Caco-2 (cell line): ENCODE results near the gene BTBD9. TPM values are rescaled to one million over a fixed set of nuclear protein-coding genes. Genes with fewer than 3 reads are reported as not detected.

Experiments
- BruUV-seq: library from RNA; stranded (reverse); fragments of 400-500 nt; replicated peaks from 2 replicates; lab custom pipeline; 2021; lab: Mats Ljungman, UMichigan
- CTCF ChIA-PET: fragments of 300-600 bp; sonication (Branson Sonifier 250); formaldehyde crosslinking; loops from one replicate; lab custom pipeline; 2022; ENCODE audit warnings: antibody characterized with exemption; lab: Charles Lee
- POLR2A ChIA-PET: fragments of 300-600 bp; sonication (Branson Sonifier 250); formaldehyde crosslinking; loops from one replicate; lab custom pipeline; 2022; ENCODE audit warnings: antibody characterized with exemption; lab: Charles Lee
- DNase-seq, 2 experiments: peaks; one replicate each; pipeline versions ENCODE4 v3.0.0 to v3.0.0-alpha.2; 2020 to 2022
- H3K27me3 ChIP-seq: replicated peaks from 2 replicates; pipeline ENCODE4 v1.6.0; 2011; ENCODE audit warnings: low read length; ENCODE audit not compliant: control insufficient read depth, insufficient read depth
- H3K36me3 ChIP-seq: 2 replicates; pipeline ENCODE4 v1.5.1; 2011; ENCODE audit warnings: low read length; ENCODE audit not compliant: control insufficient read depth, insufficient read depth
- H3K4me1 ChIP-seq: fragments of 250-450 bp; sonication (Bioruptor Pico); 2 replicates; pipeline ENCODE4 v1.5.1; 2020; ENCODE audit warnings: mild to moderate bottlenecking
- H3K4me3 ChIP-seq: 2 replicates; pipeline ENCODE4 v1.5.1; 2011; ENCODE audit warnings: low read depth, mild to moderate bottlenecking, control low read depth, low read length
- H3K9me3 ChIP-seq: fragments of 250-450 bp; sonication (Bioruptor Pico); 2 replicates; pipeline ENCODE4 v1.5.1; 2020; ENCODE audit warnings: mild to moderate bottlenecking, moderate library complexity
- H3K27ac Mint-ChIP-seq: one replicate; pipeline ENCODE4 v1.8.0; 2022; ENCODE audit warnings: mixed read lengths; ENCODE audit not compliant: unreplicated experiment
- H3K27me3 Mint-ChIP-seq: one replicate; pipeline ENCODE4 v1.8.0; 2022; ENCODE audit warnings: mixed read lengths; ENCODE audit not compliant: insufficient read depth, unreplicated experiment
- H3K36me3 Mint-ChIP-seq: one replicate; pipeline ENCODE4 v1.8.0; 2022; ENCODE audit warnings: mild to moderate bottlenecking, mixed read lengths; ENCODE audit not compliant: insufficient read depth, unreplicated experiment
- H3K4me1 Mint-ChIP-seq: one replicate; pipeline ENCODE4 v1.8.0; 2022; ENCODE audit warnings: low read depth, mixed read lengths; ENCODE audit not compliant: unreplicated experiment
- H3K4me3 Mint-ChIP-seq: one replicate; pipeline ENCODE4 v1.8.0; 2022; ENCODE audit warnings: mild to moderate bottlenecking, moderate library complexity, mixed read lengths; ENCODE audit not compliant: unreplicated experiment
- H3K9me3 Mint-ChIP-seq: one replicate; pipeline ENCODE4 v1.8.0; 2022; ENCODE audit warnings: mixed read lengths; ENCODE audit not compliant: unreplicated experiment
- intact Hi-C: fragments of 100-400 bp; cut with micrococcal nuclease; formaldehyde crosslinking; loops from one replicate; pipeline ENCODE4 v1.10.0; 2022; ENCODE audit not compliant: unreplicated experiment
- total RNA-seq: library from RNA; stranded (reverse); gene quantifications from 2 replicates; pipeline ENCODE4 v1.2.3, GENCODE V29; 2022
- TF ChIP-seq, protein P1 (sequence below), 2 experiments: fragments of 200-600 bp in 1 of 2; IDR thresholded peaks; 1 replicate in 1 of 2; 2 replicates in 1 of 2; pipeline versions ENCODE4 v1.5.1 to v1.8.0; 2011 to 2022; ENCODE audit warnings: antibody characterized with exemption in 1 of 2, control low read depth in 1 of 2, inconsistent platforms in 1 of 2, low read depth in 1 of 2, low read length in 1 of 2, mild to moderate bottlenecking in 1 of 2, moderate library complexity in 1 of 2; ENCODE audit not compliant: insufficient read depth in 1 of 2, severe bottlenecking in 1 of 2, unreplicated experiment in 1 of 2

BTBD9 gene
- total RNA-seq, 1 experiment from 2014 or later: 19.6 TPM

DNA sequence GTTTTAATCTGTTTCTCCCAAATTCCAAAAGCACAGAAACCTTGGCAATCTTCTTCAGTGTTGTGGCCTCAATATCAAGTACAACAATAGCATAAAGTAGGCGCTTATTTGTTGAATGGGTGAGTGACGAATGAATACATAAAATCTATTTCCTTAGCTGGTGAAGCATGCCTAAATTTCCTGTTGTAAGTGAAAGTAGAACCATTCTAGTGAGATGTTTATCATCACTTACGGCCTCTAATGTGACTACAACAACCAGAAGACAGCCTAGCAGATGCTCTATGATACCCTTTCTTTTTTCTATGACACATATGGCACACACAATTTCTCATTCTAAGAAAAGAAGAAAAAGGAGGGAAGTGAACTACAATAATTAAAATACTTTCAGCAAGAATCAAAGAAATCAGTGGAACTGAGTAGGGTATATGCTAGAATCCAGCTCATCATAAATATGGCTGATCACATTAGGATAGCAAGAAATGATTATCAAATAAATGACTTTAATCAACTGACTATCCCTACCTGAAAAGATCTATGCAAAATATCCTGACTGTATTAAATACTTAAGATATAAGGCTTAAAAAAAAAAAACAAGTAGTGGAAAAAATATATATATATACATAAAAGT, 67.4 kb downstream of the BTBD9 start:
- Histone ChIP-seq H3K9me3 (no peaks in the 10 kb centered on the region), H3K27me3 (no peaks in the 10 kb centered on the region), H3K4me3 (no peak overlapping the region), H3K4me1 (peaks cover 13% of the 10 kb centered on the region), H3K36me3 (no peaks in the 10 kb centered on the region; the same call in 1 of the 2 replicates)
- no peak overlapping the region for H3K4me3 Mint-ChIP-seq
- DNase-seq: no peak
- BruUV-seq: no TSS peak
- H3K9me3 Mint-ChIP-seq: no peaks in the 10 kb centered on the region
- H3K36me3 Mint-ChIP-seq: no peaks in the 10 kb centered on the region
- intact Hi-C loops: no loop called here
- H3K27ac Mint-ChIP-seq: no peak overlapping the region
- H3K4me1 Mint-ChIP-seq: peaks cover 32% of the 10 kb centered on the region
- TF ChIP-seq, protein P1, sequence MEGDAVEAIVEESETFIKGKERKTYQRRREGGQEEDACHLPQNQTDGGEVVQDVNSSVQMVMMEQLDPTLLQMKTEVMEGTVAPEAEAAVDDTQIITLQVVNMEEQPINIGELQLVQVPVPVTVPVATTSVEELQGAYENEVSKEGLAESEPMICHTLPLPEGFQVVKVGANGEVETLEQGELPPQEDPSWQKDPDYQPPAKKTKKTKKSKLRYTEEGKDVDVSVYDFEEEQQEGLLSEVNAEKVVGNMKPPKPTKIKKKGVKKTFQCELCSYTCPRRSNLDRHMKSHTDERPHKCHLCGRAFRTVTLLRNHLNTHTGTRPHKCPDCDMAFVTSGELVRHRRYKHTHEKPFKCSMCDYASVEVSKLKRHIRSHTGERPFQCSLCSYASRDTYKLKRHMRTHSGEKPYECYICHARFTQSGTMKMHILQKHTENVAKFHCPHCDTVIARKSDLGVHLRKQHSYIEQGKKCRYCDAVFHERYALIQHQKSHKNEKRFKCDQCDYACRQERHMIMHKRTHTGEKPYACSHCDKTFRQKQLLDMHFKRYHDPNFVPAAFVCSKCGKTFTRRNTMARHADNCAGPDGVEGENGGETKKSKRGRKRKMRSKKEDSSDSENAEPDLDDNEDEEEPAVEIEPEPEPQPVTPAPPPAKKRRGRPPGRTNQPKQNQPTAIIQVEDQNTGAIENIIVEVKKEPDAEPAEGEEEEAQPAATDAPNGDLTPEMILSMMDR (IDR thresholded peaks at IDR 0.05; ENCODE audit: insufficient read depth in 1 of 2, low read depth in 1 of 2, low read length in 1 of 2, severe bottlenecking in 1 of 2, unreplicated experiment in 1 of 2): no peak
- ChIA-PET CTCF (interaction anchor here (2.5 kb wide), 1 partner anchor 78 kb away, joined by 12 read pairs; no protein-coding TSS in a partner anchor), POLR2A (no interaction called here)
- H3K27me3 Mint-ChIP-seq: no peaks in the 10 kb centered on the region

GRCh38 chr6:38571721-38572120, 68.0 kb downstream of the BTBD9 start:
- intact Hi-C loops: loop anchor here (2.0 kb wide), 2 partner anchors 77 to 101 kb away; no protein-coding TSS in a partner anchor
- H3K4me1 ChIP-seq: peaks cover 13% of the 10 kb centered on the region
- Mint-ChIP-seq H3K27ac (no peak overlapping the region), H3K36me3 (no peaks in the 10 kb centered on the region), H3K27me3 (no peaks in the 10 kb centered on the region), H3K4me3 (no peak overlapping the region), H3K9me3 (no peaks in the 10 kb centered on the region), H3K4me1 (peaks cover 32% of the 10 kb centered on the region)
- H3K4me3 ChIP-seq: no peak overlapping the region
- DNase-seq: no peak
- H3K9me3 ChIP-seq: no peaks in the 10 kb centered on the region
- POLR2A ChIA-PET: no interaction called here
- BruUV-seq: no TSS peak
- CTCF ChIA-PET: interaction anchor here (2.5 kb wide), 1 partner anchor 78 kb away, joined by 12 read pairs; no protein-coding TSS in a partner anchor
- H3K27me3 ChIP-seq: no peaks in the 10 kb centered on the region
- no peaks in the 10 kb centered on the region; the same call in 1 of the 2 replicates for H3K36me3 ChIP-seq
- TF ChIP-seq, protein P1 (IDR thresholded peaks at IDR 0.05; ENCODE audit: insufficient read depth in 1 of 2, low read depth in 1 of 2, low read length in 1 of 2, severe bottlenecking in 1 of 2, unreplicated experiment in 1 of 2): no peak

- peaks cover 13% of the 10 kb centered on the region for H3K4me1 ChIP-seq
- TF ChIP-seq, protein P1 (IDR thresholded peaks at IDR 0.05; ENCODE audit: insufficient read depth in 1 of 2, low read depth in 1 of 2, low read length in 1 of 2, severe bottlenecking in 1 of 2, unreplicated experiment in 1 of 2): peak in 1 of 2 experiments; percentile 47
- no peaks in the 10 kb centered on the region for H3K9me3 ChIP-seq
- Mint-ChIP-seq H3K27ac (peak overlapping the region; percentile 49), H3K4me1 (peaks cover 32% of the 10 kb centered on the region), H3K36me3 (no peaks in the 10 kb centered on the region), H3K9me3 (no peaks in the 10 kb centered on the region), H3K4me3 (no peak overlapping the region), H3K27me3 (no peaks in the 10 kb centered on the region)
- BruUV-seq: no TSS peak
- intact Hi-C loops: loop anchor here (2.0 kb wide), 2 partner anchors 76 to 102 kb away; no protein-coding TSS in a partner anchor
- no peaks in the 10 kb centered on the region; the same call in 1 of the 2 replicates for H3K36me3 ChIP-seq
- CTCF ChIA-PET: interaction anchor here (0.8 to 2.5 kb wide), 3 partner anchors 77 to 780 kb away, joined by 3 to 12 read pairs (median 4); no protein-coding TSS in a partner anchor
- DNase-seq: no peak
- H3K27me3 ChIP-seq: no peaks in the 10 kb centered on the region
- H3K4me3 ChIP-seq: no peak overlapping the region
- POLR2A ChIA-PET: no interaction called here
Observed at GRCh38 chr6:38570750-38571149, 69.0 kb downstream of the BTBD9 start.
